ENCODE data around the gene NHERF2.

- TF ChIP-seq CTCF (IDR thresholded peaks at IDR 0.05) (no peak), POLR2A (IDR thresholded peaks at IDR 0.05; ENCODE audit: low read depth) (no peak), EP300 (IDR thresholded peaks at IDR 0.05) (no peak), POLR2AphosphoS5 (IDR thresholded peaks at IDR 0.05) (no peak)
These were observed 9.7 kb downstream of the NHERF2 start for GRCh38 chr16:2036200-2036966.

All from esophagus muscularis mucosa (tissue), 4 donors.